Urinary bladder (tissue), 4 donors: ENCODE measurements around the gene PLSCR2. TPM values are rescaled to one million over a fixed set of nuclear protein-coding genes. Genes with fewer than 3 reads are reported as not detected.
"Not testable (repeated sequence)": the region's sequence is repeated elsewhere in the genome, so short reads cannot be mapped to it uniquely, and the experiment has no call there.

Experiments used
- DNase-seq: peaks from one replicate; pipeline ENCODE4 v3.0.0-alpha.2; 2015; ENCODE audit errors: extremely low spot score
- H3K27ac ChIP-seq: one replicate; pipeline ENCODE4 v1.5.1; 2013; ENCODE audit warnings: low read depth, mild to moderate bottlenecking, moderate library complexity
- H3K36me3 ChIP-seq: one replicate; pipeline ENCODE4 v1.6.1; 2013; ENCODE audit warnings: mild to moderate bottlenecking, moderate library complexity; ENCODE audit not compliant: insufficient read depth
- H3K4me1 ChIP-seq: one replicate; pipeline ENCODE4 v1.6.1; 2013; ENCODE audit warnings: mild to moderate bottlenecking, moderate library complexity; ENCODE audit not compliant: insufficient read depth
- H3K4me3 ChIP-seq: one replicate; pipeline ENCODE4 v1.5.1; 2013; ENCODE audit warnings: low read depth, low read length
- WGBS: extraction: QIAGEN DNeasy Blood & Tissue Kit; methylation state at CpG from one replicate; pipeline ENCODE4 v1.1.7; 2013; 5-methylcytosine and 5-hydroxymethylcytosine counted together
- polyA plus RNA-seq: library from polyadenylated mRNA; stranded (reverse); fragments of 200-250 nt; gene quantifications from one replicate; pipeline ENCODE4 v1.2.3, GENCODE V29; 2013
- total RNA-seq: library from RNA; depleted of rRNA; stranded (reverse); fragments of >200 nt; gene quantifications from one replicate; pipeline ENCODE4 v1.2.3, GENCODE V29; 2014
- donor health status: healthy with polysubstance abuse.
- donor health status: healthy.

Gene PLSCR2
- total and polyA plus RNA-seq, 2 donors: 0.85 TPM; not detected in 1

DNA sequence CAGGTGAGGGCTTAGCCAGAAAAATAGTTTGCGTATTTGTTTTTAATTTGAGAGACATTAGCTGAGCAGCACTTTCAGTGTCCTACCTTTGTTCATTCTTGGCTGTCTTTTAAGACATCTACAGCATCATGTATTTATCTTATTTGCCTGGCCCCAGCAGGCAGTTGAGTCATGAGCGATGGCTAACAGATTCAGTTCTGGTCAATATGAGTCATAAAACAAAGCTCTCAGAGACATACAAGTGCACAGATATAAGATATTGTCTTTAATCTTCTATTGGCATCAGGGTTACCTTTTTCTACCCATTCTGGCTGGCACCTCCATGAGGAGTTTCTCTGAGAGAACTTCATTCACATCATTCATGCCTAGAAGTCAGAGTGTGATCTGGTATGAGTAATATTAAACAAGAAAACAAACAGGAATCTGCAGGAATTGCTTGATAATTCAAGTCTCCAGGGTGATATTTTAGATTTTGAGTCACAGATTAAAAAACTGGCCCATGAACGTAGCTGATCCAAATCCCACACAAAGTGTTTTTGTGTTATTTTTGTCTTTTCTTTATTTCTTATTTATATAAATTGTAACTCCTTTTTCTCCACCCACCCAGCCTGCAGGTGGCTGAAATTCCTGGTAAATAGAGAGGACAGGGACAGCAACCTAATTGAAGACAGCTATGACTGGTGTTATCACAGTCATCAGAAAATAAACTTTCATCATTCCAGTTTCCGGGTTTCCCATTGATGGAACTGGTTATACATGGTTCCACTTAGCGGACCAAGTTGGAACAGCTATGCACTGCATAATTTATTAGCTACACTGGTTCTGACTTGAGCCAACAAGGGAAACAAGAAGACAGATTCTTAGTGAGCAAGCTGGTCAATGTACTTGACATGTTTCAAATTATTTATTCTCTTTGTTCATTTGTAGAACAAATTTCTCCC, 47.3 kb downstream of the PLSCR2 start:
- Histone ChIP-seq H3K36me3 (no peaks in the 10 kb centered on the region), H3K4me3 (no peak overlapping the region), H3K4me1 (no peaks in the 10 kb centered on the region), H3K27ac (no peak overlapping the region)
- DNase-seq: no peak
- 60% methylated on average over 5 of the region's 5 CpGs for WGBS

- no peak overlapping the region for H3K4me3 ChIP-seq
- DNase-seq: no peak
- H3K36me3 ChIP-seq: no peaks in the 10 kb centered on the region
- 42% methylated on average over 2 of the region's 2 CpGs for WGBS
- H3K27ac ChIP-seq: no peak overlapping the region
- H3K4me1 ChIP-seq: no peaks in the 10 kb centered on the region
Observed at GRCh38 chr3:146416366-146416765, 53.0 kb downstream of the PLSCR2 start.

DNA sequence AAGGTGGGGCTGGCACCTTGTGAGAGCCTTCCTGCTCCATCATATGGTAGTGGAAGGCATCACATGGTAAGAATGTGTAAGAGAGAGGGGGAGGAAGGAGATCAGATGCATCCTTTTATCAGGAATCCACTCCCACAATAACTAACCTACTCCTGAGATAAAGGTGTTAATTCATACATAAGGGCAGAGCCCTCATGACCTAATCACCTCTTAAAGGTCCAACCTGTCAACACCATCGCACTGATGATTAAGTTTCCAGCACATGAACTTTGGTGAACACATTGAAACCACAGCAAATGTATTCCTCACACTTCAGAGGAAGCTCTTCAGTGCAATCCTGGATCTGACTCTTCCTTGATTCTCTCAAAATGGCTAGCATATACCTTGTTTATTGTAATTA, 55.4 kb downstream of the PLSCR2 start:
- no peaks in the 10 kb centered on the region for H3K4me1 ChIP-seq

DNA sequence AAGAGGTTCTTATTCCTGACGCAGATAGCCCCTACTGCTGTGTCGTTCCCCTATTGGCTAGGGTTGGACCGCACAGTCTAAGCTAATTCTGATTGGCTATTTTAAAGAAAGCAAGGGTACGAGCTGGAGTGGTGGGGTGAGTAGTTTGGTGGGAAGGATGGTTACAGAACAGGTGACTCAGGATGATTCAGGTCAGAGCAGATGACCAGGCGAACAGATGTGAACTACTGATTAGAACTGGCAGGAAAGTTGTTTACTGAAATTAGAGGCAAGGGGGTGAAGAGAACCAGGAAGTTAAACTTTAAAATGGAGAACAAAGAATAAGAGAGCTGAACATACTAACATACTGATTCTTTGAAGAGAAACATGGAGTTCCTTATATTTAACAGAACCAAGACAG, 56.6 kb downstream of the PLSCR2 start:
- not testable (repeated sequence) for H3K4me3 ChIP-seq, H3K27ac ChIP-seq, H3K36me3 ChIP-seq, H3K4me1 ChIP-seq, DNase-seq
- WGBS: 94% methylated on average over 5 of the region's 5 CpGs

More for the DNA sequence above, 55.4 kb downstream of the PLSCR2 start:
- H3K36me3 ChIP-seq: no peaks in the 10 kb centered on the region
- WGBS: 81% methylated on average over 1 of the region's 1 CpG
- H3K27ac ChIP-seq: no peak overlapping the region
- no peak for DNase-seq
- no peak overlapping the region for H3K4me3 ChIP-seq

GRCh38 chr3:146407956-146408355, 61.4 kb downstream of the PLSCR2 start:
- no peak overlapping the region for H3K4me3 ChIP-seq
- H3K4me1 ChIP-seq: no peaks in the 10 kb centered on the region
- DNase-seq: no peak
- H3K27ac ChIP-seq: no peak overlapping the region
- no peaks in the 10 kb centered on the region for H3K36me3 ChIP-seq
- WGBS: 59% methylated on average over 7 of the region's 7 CpGs

- no peak for DNase-seq
- H3K27ac ChIP-seq: no peak overlapping the region
- no peaks in the 10 kb centered on the region for H3K4me1 ChIP-seq
- no peaks in the 10 kb centered on the region for H3K36me3 ChIP-seq
- no peak overlapping the region for H3K4me3 ChIP-seq
Observed at GRCh38 chr3:146404436-146404835, 64.9 kb downstream of the PLSCR2 start.

DNA sequence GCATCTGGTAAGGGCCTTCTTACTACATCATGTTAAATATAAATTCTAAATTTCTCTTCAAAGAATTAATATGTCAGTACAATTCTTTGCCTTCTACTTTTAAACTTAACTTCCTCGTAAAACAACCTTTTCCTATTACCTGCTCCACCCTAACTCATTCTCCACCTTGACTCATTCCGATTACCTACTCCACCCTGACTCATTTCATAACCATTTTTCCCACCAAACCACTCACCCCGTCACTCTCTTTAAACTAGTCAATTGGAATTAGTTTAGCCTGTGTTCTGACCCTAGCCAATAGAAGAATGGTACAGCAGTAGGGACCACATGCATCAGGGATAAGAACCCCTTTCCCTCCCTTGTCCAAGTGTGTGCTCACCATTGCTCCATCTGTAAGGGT, 65.6 kb downstream of the PLSCR2 start:
- H3K36me3 ChIP-seq: no peaks in the 10 kb centered on the region
- no peak overlapping the region for H3K4me3 ChIP-seq
- no peak for DNase-seq
- 92% methylated on average over 3 of the region's 3 CpGs for WGBS
- no peaks in the 10 kb centered on the region for H3K4me1 ChIP-seq
- H3K27ac ChIP-seq: no peak overlapping the region

GRCh38 chr3:146396792-146397191, 72.6 kb downstream of the PLSCR2 start:
- Histone ChIP-seq H3K36me3 (no peaks in the 10 kb centered on the region), H3K4me3 (no peak overlapping the region), H3K4me1 (no peaks in the 10 kb centered on the region), H3K27ac (no peak overlapping the region)
- whole genome bisulfite sequencing: 81% methylated on average over 4 of the region's 4 CpGs
- no peak for DNase-seq

DNA sequence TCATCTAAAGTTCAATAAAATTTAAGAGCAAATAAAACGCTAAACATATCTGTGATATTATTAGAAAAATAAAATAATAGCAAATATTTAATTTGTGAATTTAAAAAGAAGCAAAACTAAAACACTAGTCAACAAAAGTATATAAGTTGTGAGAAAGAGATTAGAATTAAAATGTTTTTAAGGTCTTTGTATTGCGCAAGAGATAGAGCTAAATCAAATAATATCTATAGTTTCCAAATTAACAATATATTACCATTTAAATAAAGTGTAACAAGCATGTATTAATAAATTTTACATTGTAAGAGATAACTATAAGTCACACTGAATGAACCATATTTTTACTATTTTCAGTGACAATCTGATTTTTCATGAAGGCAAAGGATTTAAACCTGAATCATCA, 74.2 kb downstream of the PLSCR2 start:
- no peaks in the 10 kb centered on the region for H3K36me3 ChIP-seq
- no peaks in the 10 kb centered on the region for H3K4me1 ChIP-seq
- no peak overlapping the region for H3K4me3 ChIP-seq
- H3K27ac ChIP-seq: no peak overlapping the region
- no peak for DNase-seq
- WGBS: 93% methylated on average over 2 of the region's 2 CpGs

DNA sequence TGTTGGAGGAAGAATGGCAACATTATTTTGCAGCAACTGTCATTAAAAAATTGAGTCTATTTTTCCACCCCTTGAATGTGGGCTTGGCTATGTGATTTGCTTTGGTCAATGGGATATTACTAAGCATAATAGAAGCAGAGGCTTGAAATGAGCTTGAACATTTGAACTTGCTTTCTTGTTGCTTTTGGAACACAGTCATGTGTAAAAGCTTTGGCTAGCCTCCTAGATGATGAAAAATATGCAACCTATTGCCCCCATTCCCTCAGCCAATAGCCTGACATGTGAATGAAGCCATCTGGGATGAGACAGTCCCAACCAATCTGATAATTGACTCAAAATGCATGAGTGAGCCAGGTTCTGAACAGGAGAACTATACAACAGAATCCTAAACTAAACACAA, 78.4 kb downstream of the PLSCR2 start:
- Histone ChIP-seq H3K4me3 (no peak overlapping the region), H3K27ac (no peak overlapping the region), H3K4me1 (no peaks in the 10 kb centered on the region), H3K36me3 (no peaks in the 10 kb centered on the region)
- DNase-seq: peak; percentile 76

DNA sequence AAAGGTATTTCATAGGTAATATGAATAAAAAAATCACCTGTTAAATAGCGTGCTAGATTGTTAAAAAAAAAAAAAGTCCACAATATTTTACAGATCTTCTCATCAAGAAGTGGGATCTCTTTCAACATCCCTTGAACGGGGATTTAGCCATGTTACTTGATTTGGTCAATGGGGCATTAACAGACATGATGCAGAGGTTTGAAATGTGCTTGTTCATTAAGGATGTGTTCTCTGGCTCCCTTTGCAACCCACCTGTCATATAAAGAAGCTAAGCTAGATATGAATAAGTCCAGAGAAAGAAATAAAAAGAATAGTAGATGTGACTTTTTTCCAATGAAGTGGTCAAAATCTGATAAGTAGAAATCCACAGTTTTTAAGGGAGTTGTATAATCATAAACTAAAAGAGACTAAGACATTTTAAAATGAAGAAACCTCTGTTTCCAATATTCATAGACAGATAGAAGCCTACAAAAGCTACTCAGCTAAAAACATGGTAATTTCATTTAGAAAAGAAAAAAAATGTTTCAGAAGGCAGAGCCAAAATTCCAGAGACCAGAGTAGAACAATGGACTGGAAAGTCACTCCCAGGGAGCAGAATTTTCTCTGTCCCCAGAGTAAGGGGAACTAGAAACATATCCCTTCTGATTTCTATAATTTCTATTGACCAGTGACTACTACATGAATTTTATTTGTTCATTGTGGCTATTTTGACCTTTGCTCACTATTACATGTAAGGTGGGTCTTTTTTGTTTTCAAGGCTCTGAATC, 79.2 kb downstream of the PLSCR2 start:
- no peak overlapping the region for H3K4me3 ChIP-seq
- H3K27ac ChIP-seq: no peak overlapping the region
- WGBS: 70% methylated on average over 2 of the region's 2 CpGs
- H3K36me3 ChIP-seq: no peaks in the 10 kb centered on the region
- no peaks in the 10 kb centered on the region for H3K4me1 ChIP-seq
- DNase-seq: no peak

- H3K4me3 ChIP-seq: no peak overlapping the region
- H3K27ac ChIP-seq: no peak overlapping the region
- no peaks in the 10 kb centered on the region for H3K36me3 ChIP-seq
- H3K4me1 ChIP-seq: no peaks in the 10 kb centered on the region
- 58% methylated on average over 2 of the region's 2 CpGs for WGBS
- no peak for DNase-seq
Observed at GRCh38 chr3:146387566-146387965, 81.8 kb downstream of the PLSCR2 start.

- Histone ChIP-seq H3K4me3 (no peak overlapping the region), H3K4me1 (no peaks in the 10 kb centered on the region), H3K27ac (no peak overlapping the region), H3K36me3 (no peaks in the 10 kb centered on the region)
- DNase-seq: no peak
- 71% methylated on average over 1 of the region's 1 CpG for WGBS
Observed at GRCh38 chr3:146386936-146387335, 82.4 kb downstream of the PLSCR2 start.

DNA sequence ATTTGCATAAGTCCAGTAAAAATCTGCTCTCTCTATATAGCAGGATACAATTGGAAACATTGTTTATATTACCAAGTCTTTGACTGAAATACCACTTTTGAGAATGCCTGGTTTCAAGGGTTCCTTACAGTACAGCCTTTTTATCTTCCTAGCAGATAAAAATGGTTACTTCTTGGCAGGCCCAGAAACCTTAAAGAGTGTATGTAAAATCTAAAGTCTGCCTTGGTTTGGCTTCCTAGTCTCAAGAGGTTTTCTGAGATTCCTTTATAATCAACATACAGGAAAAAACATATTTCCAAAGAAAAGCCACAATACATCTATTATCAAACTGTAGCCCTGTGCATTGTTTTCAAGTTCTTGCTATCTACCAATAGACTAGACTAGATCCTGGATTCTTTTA, 84.6 kb downstream of the PLSCR2 start:
- Histone ChIP-seq H3K36me3 (no peaks in the 10 kb centered on the region), H3K4me1 (no peaks in the 10 kb centered on the region), H3K4me3 (no peak overlapping the region), H3K27ac (no peak overlapping the region)
- DNase-seq: no peak
